Hematopoietic multipotent progenitor cell treated with erythropoietin and hydrocortisone succinate and interleukin-3 and kit ligand, for 6 days (in vitro differentiated cells): ENCODE measurements around the gene DTNB.
"Not testable (repeated sequence)": the region's sequence is repeated elsewhere in the genome, so short reads cannot be mapped to it uniquely, and the experiment has no call there.

Experiments used
- DNase-seq: peaks from one replicate; pipeline ENCODE4 v3.0.0-alpha.2; 2015

DTNB gene

DNA sequence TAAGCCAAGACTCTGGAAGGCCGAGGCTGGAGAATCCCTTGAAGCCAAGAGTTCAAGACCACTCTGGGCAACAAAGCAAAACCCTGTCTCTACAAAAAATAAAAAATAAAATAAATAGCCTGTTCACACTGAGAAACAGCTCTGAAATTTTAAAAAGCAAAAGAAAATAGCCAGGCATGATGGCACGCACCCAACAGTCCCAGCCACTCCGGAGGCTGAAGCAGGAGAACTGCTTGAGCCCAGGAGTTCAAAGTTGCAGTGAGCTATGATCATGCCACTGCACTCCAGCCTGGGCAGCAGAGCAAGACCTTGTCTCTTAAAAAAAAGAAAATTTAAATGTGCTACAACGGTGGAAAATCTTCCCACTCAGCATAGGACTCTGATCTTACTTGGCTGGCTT is 52.7 kb downstream of the DTNB start:
- no peak for DNase-seq

DNA sequence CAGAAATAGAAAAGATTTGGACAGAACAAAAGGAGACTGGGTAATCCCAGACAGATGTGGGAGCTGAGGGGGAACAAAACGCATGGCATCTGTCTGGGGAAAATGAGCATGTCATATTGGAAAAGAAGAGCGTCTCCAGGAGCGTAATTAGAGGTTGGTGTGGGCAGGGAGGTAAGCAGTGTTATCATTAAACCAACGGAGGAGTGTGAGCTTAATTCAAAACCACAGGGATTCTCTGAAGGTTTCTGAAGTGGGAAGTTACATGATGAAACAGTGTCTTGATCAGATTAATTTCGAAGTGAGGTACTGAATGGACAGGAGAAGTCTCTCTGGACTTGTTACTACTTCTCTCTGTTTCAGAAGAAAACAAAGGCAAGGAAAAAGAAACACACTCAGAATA is 53.3 kb downstream of the DTNB start:
- peak; percentile 43 for DNase-seq

DNA sequence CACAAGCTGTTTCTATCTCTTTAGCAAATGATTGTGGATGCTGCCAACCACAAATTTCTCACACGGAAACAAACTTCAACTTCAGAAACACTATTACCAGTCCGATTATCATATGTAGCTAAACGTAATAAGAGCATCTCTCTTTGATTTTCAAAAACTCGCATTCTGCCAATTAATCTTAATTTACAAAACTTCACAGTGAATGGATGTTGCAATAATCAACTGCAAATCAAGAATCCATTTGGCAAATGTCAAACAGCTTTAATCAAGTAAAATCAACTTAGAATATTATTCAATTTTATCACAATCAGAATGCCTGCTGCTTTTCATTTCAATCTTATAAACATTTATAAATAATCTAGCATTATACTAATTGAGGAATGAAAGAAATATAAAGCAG is 54.2 kb downstream of the DTNB start:
- DNase-seq, result no peak

- no peak for DNase-seq
Observed at GRCh38 chr2:25618676-25619075, 54.7 kb downstream of the DTNB start.

- DNase-seq, result no peak
Observed at GRCh38 chr2:25617948-25618646, 55.3 kb downstream of the DTNB start.

GRCh38 chr2:25615920-25616319 is 57.5 kb downstream of the DTNB start:
- DNase-seq, result no peak

- no peak for DNase-seq
Observed at GRCh38 chr2:25615386-25615785, 58.0 kb downstream of the DTNB start.

DNA sequence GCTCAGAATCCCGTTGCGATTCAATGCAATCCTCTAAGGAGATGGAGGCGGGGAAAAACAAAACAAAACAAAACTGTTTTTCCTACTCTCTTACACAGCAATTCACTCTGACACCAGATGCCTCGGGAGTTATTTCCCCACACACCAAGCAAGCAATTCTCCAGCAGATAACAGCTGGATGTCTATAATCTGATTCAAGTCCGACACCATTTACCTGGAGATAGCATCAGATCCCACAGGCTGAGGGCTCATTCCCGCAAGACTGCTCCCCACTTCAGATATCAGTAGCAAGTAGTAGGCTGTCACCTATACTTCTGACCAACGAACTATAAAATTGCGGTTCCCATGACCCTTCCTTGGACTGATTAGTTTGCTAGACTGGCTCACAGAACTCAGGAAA is 58.7 kb downstream of the DTNB start:
- DNase-seq, result no peak

GRCh38 chr2:25608718-25609117 is 64.7 kb downstream of the DTNB start:
- no peak for DNase-seq

- DNase-seq, result peak; percentile 71
Observed at GRCh38 chr2:25606892-25607291, 66.5 kb downstream of the DTNB start.

- no peak for DNase-seq
Observed at GRCh38 chr2:25602333-25602723, 71.0 kb downstream of the DTNB start.

DNA sequence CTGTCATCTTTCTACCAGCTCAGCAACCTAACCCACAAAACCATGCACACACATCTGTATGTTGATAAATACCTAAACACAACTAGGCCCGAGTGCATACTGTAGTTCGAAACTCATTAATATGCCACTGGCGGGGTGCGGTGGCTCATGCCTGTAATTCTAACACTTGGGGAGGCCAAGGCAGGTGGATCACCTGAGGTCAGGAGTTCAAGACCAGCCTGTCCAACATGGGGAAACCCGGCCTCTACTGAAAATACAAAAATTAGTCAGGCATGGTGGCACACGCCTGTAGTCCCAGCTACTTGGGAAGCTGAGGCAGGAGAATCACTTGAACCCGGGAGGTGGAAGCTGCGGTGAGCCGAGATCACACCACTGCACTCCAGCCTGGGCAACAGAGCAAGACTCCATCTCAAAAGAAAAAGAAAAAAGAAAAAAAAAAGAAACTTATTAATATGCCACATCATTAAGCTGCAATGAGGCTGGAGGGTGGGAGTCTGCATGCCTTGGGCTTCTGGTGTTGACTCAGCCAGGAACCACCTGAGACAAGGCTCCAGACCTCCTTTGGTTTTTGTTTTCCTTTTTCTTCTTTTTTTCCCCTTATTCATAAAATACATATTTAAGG is 71.6 kb downstream of the DTNB start:
- not testable (repeated sequence) for DNase-seq

GRCh38 chr2:25598911-25599310 is 74.5 kb downstream of the DTNB start:
- DNase-seq, result no peak

DNA sequence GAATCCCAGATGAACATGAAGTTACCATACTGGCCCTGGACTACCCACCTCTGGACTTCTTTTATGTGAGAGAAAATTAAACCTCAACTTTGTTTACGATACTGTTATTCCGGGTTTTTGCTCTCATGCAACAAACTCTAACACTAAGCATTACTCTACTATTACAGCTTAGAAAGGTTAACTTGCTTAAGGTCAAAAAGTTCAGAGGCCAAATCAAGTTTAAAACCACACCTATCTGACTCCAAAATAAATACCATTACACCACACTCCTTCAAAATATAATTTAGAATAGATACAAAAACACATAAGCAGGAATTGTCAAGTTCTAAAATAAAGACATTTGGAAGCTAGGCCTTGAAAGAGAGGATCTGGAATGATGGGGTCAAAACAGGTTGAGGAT is 75.0 kb downstream of the DTNB start:
- no peak for DNase-seq

DNA sequence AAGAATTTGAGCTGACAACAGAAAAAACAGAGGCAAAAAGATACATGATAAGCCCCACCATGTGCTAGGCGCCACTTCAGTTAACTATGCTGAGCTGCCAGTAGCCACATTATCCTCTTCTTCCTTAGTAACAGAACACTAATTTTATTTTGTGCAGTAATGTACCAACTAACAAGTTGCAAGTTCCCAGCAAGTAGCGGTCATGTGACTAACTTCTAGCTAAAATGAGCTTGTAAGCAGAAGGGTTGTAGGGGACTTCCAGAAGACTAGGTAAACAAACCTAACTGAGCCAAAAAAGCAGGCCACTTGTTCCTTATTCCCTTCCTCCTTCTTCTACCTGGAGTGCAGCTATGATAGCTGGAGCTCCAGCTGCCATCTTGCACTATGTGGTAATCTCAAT is 75.5 kb downstream of the DTNB start:
- DNase-seq, result no peak

- no peak for DNase-seq
Observed at GRCh38 chr2:25596516-25597244, 76.7 kb downstream of the DTNB start.

- DNase-seq, result no peak
Observed at GRCh38 chr2:25595393-25595792, 78.0 kb downstream of the DTNB start.

GRCh38 chr2:25594991-25595390 is 78.4 kb downstream of the DTNB start:
- DNase-seq, result no peak

GRCh38 chr2:25592766-25593292 is 80.5 kb downstream of the DTNB start:
- DNase-seq, result no peak

DNA sequence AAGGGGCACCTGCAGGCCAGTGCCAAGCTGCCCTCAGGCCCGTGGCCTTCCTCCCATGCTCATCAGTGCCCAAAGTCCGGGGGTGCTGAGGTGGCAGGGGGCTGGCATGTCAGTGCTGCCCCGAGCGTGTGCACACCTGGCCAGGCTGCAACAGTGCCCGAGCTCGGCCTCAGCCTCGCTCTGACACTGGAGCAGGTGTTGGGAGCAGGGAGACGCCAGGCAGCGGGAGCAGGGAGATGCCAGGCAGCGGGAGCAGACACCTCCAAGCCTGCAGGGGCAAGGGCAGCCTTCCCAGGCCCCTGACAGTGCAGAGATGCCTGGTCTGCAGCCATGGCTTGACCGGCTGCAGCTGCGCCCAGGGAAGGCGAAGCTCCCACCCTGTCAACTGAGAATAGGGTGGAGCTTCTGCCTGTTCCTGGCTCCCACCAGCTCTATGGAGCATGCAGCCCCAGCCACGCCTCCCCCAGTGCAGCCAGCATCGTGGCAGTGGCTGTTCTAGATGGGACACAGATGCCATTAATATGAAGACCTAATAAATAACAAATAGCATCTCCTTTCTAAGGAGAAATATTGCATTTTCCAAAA is 82.4 kb downstream of the DTNB start:
- no peak for DNase-seq

DNA sequence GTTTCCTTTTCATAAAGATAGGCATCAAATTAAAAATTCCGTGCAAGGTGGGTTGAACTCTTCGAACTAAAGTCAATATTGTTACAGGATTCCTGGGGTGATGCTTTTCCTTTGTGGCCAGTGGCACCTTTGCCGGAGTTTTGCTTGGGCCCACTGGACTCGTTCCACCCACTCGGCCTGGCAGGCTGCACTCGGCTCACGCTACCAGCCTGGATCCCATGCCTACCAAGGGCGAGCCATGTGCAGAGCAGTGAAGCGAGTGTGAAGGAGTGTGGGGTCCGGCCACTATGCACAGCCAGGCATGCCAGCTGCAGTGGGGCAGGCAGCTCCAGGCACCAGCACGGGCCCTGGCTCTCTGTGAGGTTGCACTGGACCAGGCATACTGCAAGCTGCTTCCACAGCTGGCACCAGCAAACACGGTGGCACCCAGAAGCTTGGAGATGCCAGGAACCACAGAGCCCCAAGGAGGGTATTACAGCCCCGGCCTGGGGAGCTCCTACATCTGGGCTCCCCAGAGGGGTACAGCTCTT is 83.6 kb downstream of the DTNB start:
- no peak for DNase-seq

DNA sequence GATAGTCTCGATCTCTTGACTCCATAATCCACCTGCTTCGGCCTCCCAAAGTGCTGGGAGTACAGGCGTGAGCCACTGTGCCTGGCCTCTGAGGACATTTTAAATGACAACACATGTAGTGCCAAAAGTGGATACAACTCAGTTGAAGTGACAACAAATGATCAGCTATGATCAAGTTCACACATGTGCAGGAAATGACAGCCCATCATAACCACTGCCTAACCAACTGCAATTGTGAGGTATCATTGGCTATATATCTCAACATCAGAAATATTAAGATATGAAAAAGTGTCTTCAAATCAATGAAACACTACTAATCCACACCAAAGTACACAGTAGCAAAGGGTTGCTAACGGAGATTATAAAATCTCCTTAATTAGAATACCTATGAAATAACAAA is 84.8 kb downstream of the DTNB start:
- no peak for DNase-seq

DNA sequence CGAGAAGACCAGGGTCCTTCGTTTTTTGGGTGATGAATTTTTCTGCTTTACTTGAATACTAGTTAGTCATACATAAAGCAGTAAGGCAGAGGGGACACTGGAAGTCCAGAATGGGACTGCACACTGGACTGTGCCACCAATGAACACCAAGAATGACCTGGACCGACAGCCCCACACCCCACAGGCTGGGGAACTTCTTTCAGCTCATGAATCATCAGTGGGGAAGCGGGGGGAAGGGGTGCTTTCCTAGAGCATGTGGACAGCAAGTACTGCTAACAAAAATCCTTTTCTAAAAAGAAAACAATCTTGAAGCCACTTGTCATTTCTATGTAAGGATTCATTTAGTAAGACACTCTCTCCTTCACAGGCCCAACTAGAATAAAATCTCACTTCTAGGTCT is 86.0 kb downstream of the DTNB start:
- no peak for DNase-seq
